Measurements from ENCODE around the gene SPAG5. TPM values are rescaled to one million over a fixed set of nuclear protein-coding genes. Genes with fewer than 3 reads are reported as not detected.

SPAG5 gene
- total and polyA plus RNA-seq, 5 donors from 2014 or later: 0.84 to 37.7 (median 2.0) TPM

DNA sequence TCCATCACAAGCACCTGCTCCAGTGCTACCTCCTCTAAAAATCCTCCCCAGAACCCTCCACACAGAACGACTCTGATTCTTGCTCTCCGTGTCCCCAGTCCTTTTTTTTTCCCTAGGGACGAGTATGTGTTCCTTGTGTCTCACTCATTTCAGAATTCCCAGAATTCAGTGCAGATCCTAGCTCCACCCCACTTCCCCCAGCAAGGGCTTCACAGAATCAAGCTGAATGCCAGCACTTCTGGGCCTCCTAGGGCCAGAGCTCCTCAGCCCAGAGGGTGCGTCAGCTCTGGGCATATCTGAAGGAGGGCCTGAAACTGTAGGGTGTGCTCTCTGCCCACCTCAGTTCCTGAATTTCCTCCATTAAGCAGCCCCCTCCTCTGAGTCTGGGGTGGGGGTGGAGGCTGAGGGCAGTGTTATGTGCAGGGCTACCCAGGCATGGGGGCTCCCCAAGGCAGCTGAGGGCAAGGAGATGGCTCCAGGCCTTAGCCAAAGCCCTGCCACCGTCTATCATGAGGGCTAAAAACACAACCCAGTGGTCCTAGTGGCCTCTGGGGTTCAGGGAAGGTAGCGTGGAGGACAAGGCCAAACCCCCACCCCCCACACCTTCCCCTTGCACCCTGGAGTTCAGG is 52.9 kb downstream of the SPAG5 start:
- Histone ChIP-seq H3K9me3 (ENCODE audit: control insufficient read depth in 2 of 2, low read length in 2 of 2) (no peaks in the 10 kb centered on the region), H3K4me1 (ENCODE audit: control insufficient read depth, insufficient read depth, low read length, poor library complexity, severe bottlenecking) (peaks cover 38% of the 10 kb centered on the region), H3K36me3 (ENCODE audit: control insufficient read depth, insufficient read depth, low read length) (peaks cover 10% of the 10 kb centered on the region), H3K27me3 (ENCODE audit: control insufficient read depth, insufficient read depth, low read length) (no peaks in the 10 kb centered on the region), H3K4me3 (ENCODE audit: low read depth, low read length) (no peak overlapping the region), H3K27ac (ENCODE audit: insufficient read depth, low read length, poor library complexity, severe bottlenecking) (no peak overlapping the region)
- ATAC-seq (ENCODE audit: low read depth in 2 of 2) (no peak), DNase-seq (no peak)
- Mint-ChIP-seq H3K36me3 (peaks cover 4% of the 10 kb centered on the region), H3K27ac (peak overlapping the region in 2 of 3 donors; percentile 32 to 35), H3K27me3 (no peaks in the 10 kb centered on the region), H3K4me3 (no peak overlapping the region), H3K9me3 (no peaks in the 10 kb centered on the region), H3K4me1 (peaks cover 7 to 41% (median 29%) of the 10 kb centered on the region in 4 donors)

DNA sequence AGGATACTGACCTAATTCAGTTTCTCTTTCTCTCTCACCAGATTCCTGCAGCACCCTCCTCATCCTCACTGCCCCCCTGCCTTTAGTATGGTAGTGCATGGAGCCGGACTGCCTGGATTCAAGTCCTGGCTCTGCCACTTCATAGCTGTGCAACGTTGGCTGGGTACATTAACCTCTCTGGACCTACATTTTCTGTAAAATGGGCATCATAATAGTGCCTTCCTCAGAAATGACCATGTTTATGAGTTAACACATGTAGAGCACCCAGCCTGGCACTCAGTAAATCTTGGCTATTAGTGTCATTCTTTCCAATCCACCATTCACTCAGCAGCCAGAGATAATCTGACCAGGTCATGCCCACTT is 53.7 kb downstream of the SPAG5 start:
- H3K9me3 Mint-ChIP-seq: no peaks in the 10 kb centered on the region
- H3K4me1 ChIP-seq (ENCODE audit: control insufficient read depth, insufficient read depth, low read length, poor library complexity, severe bottlenecking): peaks cover 30% of the 10 kb centered on the region
- peaks cover 7 to 33% (median 23%) of the 10 kb centered on the region in 4 donors for H3K4me1 Mint-ChIP-seq
- H3K27me3 ChIP-seq (ENCODE audit: control insufficient read depth, insufficient read depth, low read length): no peaks in the 10 kb centered on the region
- no peak for DNase-seq
- H3K4me3 Mint-ChIP-seq: no peak overlapping the region
- ATAC-seq (ENCODE audit: low read depth in 2 of 2): no peak
- H3K36me3 Mint-ChIP-seq: peaks cover 4% of the 10 kb centered on the region
- peak overlapping the region; percentile 22 to 35 (median 32) for H3K27ac Mint-ChIP-seq
- no peaks in the 10 kb centered on the region for H3K27me3 Mint-ChIP-seq
- peaks cover 10% of the 10 kb centered on the region for H3K36me3 ChIP-seq (ENCODE audit: control insufficient read depth, insufficient read depth, low read length)
- H3K4me3 ChIP-seq (ENCODE audit: low read depth, low read length): no peak overlapping the region
- no peaks in the 10 kb centered on the region for H3K9me3 ChIP-seq (ENCODE audit: control insufficient read depth in 2 of 2, low read length in 2 of 2)
- H3K27ac ChIP-seq (ENCODE audit: insufficient read depth, low read length, poor library complexity, severe bottlenecking): no peak overlapping the region

DNA sequence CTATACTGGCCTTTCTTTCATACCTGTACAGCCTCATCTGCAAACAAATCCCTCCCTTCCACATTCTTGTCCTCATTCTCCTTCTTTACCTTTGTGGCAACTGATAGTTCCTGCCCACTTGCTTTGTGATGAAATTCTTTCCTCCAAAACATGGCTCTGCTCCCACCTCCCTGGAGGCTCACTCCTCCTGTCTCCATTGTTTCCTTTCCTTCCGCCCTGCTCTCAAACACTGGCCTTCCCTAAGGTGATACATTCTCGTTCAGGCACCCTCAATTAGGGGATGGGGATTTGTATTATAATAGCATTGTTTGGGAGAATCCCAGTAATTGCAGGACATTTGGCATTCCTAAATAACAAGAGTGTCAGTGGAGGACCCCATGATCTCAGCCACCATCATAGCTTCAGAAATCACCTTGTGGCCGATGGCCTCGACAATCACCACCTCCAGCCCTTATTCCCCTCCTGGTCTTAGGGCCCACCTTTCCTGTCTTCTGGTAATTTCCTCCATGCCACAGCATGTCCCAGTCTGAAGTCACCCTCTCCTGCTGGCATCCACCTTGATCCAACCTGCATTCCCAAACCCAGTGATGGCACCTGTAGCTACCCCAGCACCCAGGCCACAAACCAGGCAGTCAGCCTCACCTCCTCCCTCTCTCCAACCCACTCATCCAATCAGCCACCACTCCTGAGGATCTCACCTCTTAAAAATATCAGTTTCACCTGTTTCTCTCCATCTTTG is 54.3 kb downstream of the SPAG5 start:
- ATAC-seq (ENCODE audit: low read depth in 2 of 2) (no peak), DNase-seq (no peak)
- Mint-ChIP-seq H3K9me3 (no peaks in the 10 kb centered on the region), H3K4me1 (peaks cover 7 to 28% (median 18%) of the 10 kb centered on the region in 4 donors), H3K4me3 (no peak overlapping the region), H3K27ac (peak overlapping the region in 2 of 3 donors; percentile 29 to 35), H3K36me3 (peaks cover 4% of the 10 kb centered on the region), H3K27me3 (no peaks in the 10 kb centered on the region)
- peaks cover 24% of the 10 kb centered on the region for H3K4me1 ChIP-seq (ENCODE audit: control insufficient read depth, insufficient read depth, low read length, poor library complexity, severe bottlenecking)
- H3K27me3 ChIP-seq (ENCODE audit: control insufficient read depth, insufficient read depth, low read length): no peaks in the 10 kb centered on the region
- H3K27ac ChIP-seq (ENCODE audit: insufficient read depth, low read length, poor library complexity, severe bottlenecking): no peak overlapping the region
- H3K4me3 ChIP-seq (ENCODE audit: low read depth, low read length): no peak overlapping the region
- H3K9me3 ChIP-seq (ENCODE audit: control insufficient read depth in 2 of 2, low read length in 2 of 2): no peaks in the 10 kb centered on the region
- peaks cover 10% of the 10 kb centered on the region for H3K36me3 ChIP-seq (ENCODE audit: control insufficient read depth, insufficient read depth, low read length)

DNA sequence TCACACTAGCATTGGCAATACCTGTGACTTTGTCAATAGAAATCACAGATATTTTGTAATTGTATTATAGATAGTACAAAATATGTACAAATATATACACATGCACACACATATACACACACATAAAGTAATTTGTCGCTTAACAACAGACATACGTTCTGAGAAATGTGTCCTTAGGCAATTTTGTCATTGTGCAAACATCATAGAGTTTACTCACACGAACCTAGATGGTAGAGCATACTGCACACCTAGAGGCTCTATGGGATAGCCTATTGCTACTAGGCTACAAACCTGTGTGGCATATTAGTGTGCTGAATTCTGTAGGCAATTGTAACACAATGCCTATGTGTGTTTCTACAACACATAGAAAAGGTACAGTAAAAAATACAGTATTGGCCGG is 57.4 kb downstream of the SPAG5 start:
- Mint-ChIP-seq H3K27ac (no peak overlapping the region), H3K36me3 (peaks cover 4% of the 10 kb centered on the region), H3K4me1 (peaks cover 0 to 4% (median 3%) of the 10 kb centered on the region in 4 donors), H3K9me3 (no peaks in the 10 kb centered on the region), H3K4me3 (no peak overlapping the region), H3K27me3 (no peaks in the 10 kb centered on the region)
- H3K27ac ChIP-seq (ENCODE audit: insufficient read depth, low read length, poor library complexity, severe bottlenecking): no peak overlapping the region
- ATAC-seq (ENCODE audit: low read depth in 2 of 2) (no peak), DNase-seq (no peak)
- H3K9me3 ChIP-seq (ENCODE audit: control insufficient read depth in 2 of 2, low read length in 2 of 2): no peaks in the 10 kb centered on the region
- no peaks in the 10 kb centered on the region for H3K4me1 ChIP-seq (ENCODE audit: control insufficient read depth, insufficient read depth, low read length, poor library complexity, severe bottlenecking)
- H3K27me3 ChIP-seq (ENCODE audit: control insufficient read depth, insufficient read depth, low read length): no peaks in the 10 kb centered on the region
- H3K4me3 ChIP-seq (ENCODE audit: low read depth, low read length): no peak overlapping the region
- peaks cover 4% of the 10 kb centered on the region for H3K36me3 ChIP-seq (ENCODE audit: control insufficient read depth, insufficient read depth, low read length)

DNA sequence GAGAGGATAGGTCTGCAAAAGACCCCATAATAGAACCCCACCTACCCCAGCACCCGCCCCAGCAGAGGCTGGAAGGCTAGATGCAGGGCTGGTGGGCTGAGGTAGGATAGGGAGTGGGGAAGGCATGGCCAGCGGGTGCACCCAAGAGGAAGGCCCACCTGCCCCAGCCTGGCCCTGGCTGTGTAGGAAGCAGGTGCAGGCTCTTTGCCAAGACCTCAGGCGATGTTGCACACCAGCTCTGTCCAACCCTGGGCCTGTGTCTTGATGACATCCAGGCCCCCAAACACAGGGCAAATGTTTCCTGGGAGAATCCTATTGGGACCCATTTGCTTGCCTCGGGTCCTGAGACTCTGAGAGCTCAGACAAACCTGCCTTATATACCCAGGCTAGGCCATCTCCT is 58.6 kb downstream of the SPAG5 start:
- H3K9me3 Mint-ChIP-seq: no peaks in the 10 kb centered on the region
- no peaks in the 10 kb centered on the region for H3K4me1 ChIP-seq (ENCODE audit: control insufficient read depth, insufficient read depth, low read length, poor library complexity, severe bottlenecking)
- H3K9me3 ChIP-seq (ENCODE audit: control insufficient read depth in 2 of 2, low read length in 2 of 2): no peaks in the 10 kb centered on the region
- no peak for DNase-seq
- no peaks in the 10 kb centered on the region for H3K36me3 Mint-ChIP-seq
- H3K4me1 Mint-ChIP-seq: no peaks in the 10 kb centered on the region
- H3K27me3 ChIP-seq (ENCODE audit: control insufficient read depth, insufficient read depth, low read length): no peaks in the 10 kb centered on the region
- no peak for ATAC-seq (ENCODE audit: low read depth in 2 of 2)
- no peak overlapping the region for H3K27ac ChIP-seq (ENCODE audit: insufficient read depth, low read length, poor library complexity, severe bottlenecking)
- no peaks in the 10 kb centered on the region for H3K27me3 Mint-ChIP-seq
- peak overlapping the region in 1 of 3 donors; percentile 83 for H3K27ac Mint-ChIP-seq
- no peak overlapping the region for H3K4me3 Mint-ChIP-seq
- H3K4me3 ChIP-seq (ENCODE audit: low read depth, low read length): no peak overlapping the region
- H3K36me3 ChIP-seq (ENCODE audit: control insufficient read depth, insufficient read depth, low read length): no peaks in the 10 kb centered on the region

DNA sequence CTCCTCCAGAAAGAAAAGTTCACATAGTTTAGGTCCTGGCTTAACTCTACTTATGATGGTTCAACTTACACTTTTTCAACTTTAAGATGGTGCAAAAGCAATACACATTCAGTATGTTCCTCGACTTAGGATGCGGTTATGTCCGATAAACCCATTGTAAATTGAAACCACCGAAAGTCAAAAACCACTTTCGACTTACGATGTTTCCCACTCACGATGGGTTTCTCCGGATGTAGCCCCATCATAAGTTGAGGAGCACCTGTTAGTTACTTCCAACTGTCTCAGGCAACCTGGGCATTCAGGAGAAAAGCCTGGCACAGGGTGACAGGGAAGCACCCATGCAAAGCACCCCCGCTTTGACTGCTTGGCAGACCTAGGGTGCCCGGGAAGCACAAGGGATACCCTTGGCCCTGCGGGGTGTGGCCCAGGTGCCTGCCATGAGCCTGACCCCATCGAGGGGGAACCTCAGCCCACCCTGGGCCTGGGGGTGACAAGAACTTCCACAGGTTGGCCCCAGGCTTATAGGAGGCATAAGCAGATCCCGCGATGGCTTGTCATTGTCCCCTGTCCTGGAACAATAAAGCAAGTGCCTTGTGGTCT is 60.4 kb downstream of the SPAG5 start:
- DNase-seq (no peak), ATAC-seq (ENCODE audit: low read depth in 2 of 2) (no peak)
- Mint-ChIP-seq H3K4me1 (peaks cover 0 to 2% (median 0%) of the 10 kb centered on the region in 4 donors), H3K9me3 (peaks cover 0 to 1% (median 0%) of the 10 kb centered on the region in 7 donors), H3K4me3 (no peak overlapping the region), H3K27me3 (no peaks in the 10 kb centered on the region), H3K36me3 (no peaks in the 10 kb centered on the region), H3K27ac (no peak overlapping the region)
- Histone ChIP-seq H3K27me3 (ENCODE audit: control insufficient read depth, insufficient read depth, low read length) (no peaks in the 10 kb centered on the region), H3K36me3 (ENCODE audit: control insufficient read depth, insufficient read depth, low read length) (no peaks in the 10 kb centered on the region), H3K9me3 (ENCODE audit: control insufficient read depth in 2 of 2, low read length in 2 of 2) (no peaks in the 10 kb centered on the region), H3K27ac (ENCODE audit: insufficient read depth, low read length, poor library complexity, severe bottlenecking) (no peak overlapping the region), H3K4me3 (ENCODE audit: low read depth, low read length) (no peak overlapping the region), H3K4me1 (ENCODE audit: control insufficient read depth, insufficient read depth, low read length, poor library complexity, severe bottlenecking) (no peaks in the 10 kb centered on the region)

DNA sequence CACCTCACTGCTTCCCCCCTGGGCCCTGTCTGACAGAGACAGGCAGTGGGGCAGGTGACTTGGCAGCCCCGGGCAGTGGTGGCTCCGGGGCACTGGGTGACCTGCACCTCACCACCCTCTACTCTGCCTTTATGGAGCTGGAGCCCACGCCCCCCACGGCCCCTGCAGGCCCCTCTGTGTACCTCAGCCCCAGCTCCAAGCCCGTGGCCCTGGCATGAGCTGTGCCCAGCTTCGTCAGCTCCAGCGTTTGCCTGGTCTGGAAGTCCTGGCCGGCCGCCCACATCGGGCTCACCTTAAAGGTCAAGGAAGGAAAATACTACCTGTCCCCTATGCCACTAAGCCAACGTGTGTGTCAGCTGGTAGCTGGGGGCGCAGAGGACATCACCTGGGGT is 61.6 kb downstream of the SPAG5 start:
- Histone ChIP-seq H3K27me3 (ENCODE audit: control insufficient read depth, insufficient read depth, low read length) (no peaks in the 10 kb centered on the region), H3K36me3 (ENCODE audit: control insufficient read depth, insufficient read depth, low read length) (no peaks in the 10 kb centered on the region), H3K4me1 (ENCODE audit: control insufficient read depth, insufficient read depth, low read length, poor library complexity, severe bottlenecking) (no peaks in the 10 kb centered on the region), H3K9me3 (ENCODE audit: control insufficient read depth in 2 of 2, low read length in 2 of 2) (no peaks in the 10 kb centered on the region), H3K4me3 (ENCODE audit: low read depth, low read length) (no peak overlapping the region), H3K27ac (ENCODE audit: insufficient read depth, low read length, poor library complexity, severe bottlenecking) (no peak overlapping the region)
- Mint-ChIP-seq H3K27me3 (no peaks in the 10 kb centered on the region), H3K27ac (no peak overlapping the region), H3K9me3 (peaks cover 0 to 1% (median 0%) of the 10 kb centered on the region in 7 donors), H3K36me3 (no peaks in the 10 kb centered on the region), H3K4me1 (peaks cover 0 to 2% (median 0%) of the 10 kb centered on the region in 4 donors), H3K4me3 (no peak overlapping the region)
- no peak for ATAC-seq (ENCODE audit: low read depth in 2 of 2)
- no peak for DNase-seq
